Esophagus squamous epithelium (tissue), 5 donors: Measurements from ENCODE around the gene GALNS. TPM values are rescaled to one million over a fixed set of nuclear protein-coding genes. Genes with fewer than 3 reads are reported as not detected.

Source experiments
- DNase-seq: peaks from one replicate; lab custom pipeline; 2025; lab: John Stamatoyannopoulos, UW
- H3K27ac ChIP-seq, 4 donors: fragments of 200-600 bp; sonication (generic); one replicate each; pipeline ENCODE4 v1.5.1; 2016 to 2019; ENCODE audit warnings: mild to moderate bottlenecking in 1 of 4
- H3K27me3 ChIP-seq, 4 donors: fragments of 200-600 bp; sonication (generic); 1 replicate in 3 of 4; 2 replicates in 1 of 4; pipeline versions ENCODE4 v1.5.1 to v1.6.0; 2017 to 2021; ENCODE audit warnings: antibody characterized with exemption in 1 of 4
- H3K36me3 ChIP-seq, 3 donors: fragments of 200-600 bp; sonication (generic); one replicate each; pipeline ENCODE4 v1.5.1; 2016 to 2019
- H3K4me1 ChIP-seq, 3 donors: fragments of 200-600 bp; sonication (generic); one replicate each; pipeline ENCODE4 v1.5.1; 2017 to 2019
- H3K4me3 ChIP-seq, 4 donors: fragments of 200-600 bp; sonication (generic); 1 replicate in 3 of 4; 2 replicates in 1 of 4; pipeline ENCODE4 v1.5.1; 2016 to 2019; ENCODE audit warnings: mild to moderate bottlenecking in 2 of 4, moderate library complexity in 1 of 4
- H3K9me3 ChIP-seq, 3 donors: fragments of 200-600 bp; sonication (generic); one replicate each; pipeline ENCODE4 v1.5.1; 2016 to 2019
- POLR2A ChIP-seq, 4 donors: fragments of 450-650 bp; IDR thresholded peaks; one replicate each; pipeline ENCODE4 v1.6.1; 2017; ENCODE audit warnings: antibody characterized with exemption in 4 of 4, mild to moderate bottlenecking in 4 of 4, moderate library complexity in 3 of 4
- WGBS, 2 donors: methylation state at CpG; one replicate each; pipeline ENCODE4 v1.1.5; 2018; 5-methylcytosine and 5-hydroxymethylcytosine counted together
- intact Hi-C: fragments of 100-400 bp; cut with DNase I; formaldehyde crosslinking; loops from one replicate; pipeline ENCODE4 v1.15.0; 2022
- total RNA-seq, 4 donors: library from RNA; depleted of rRNA; stranded (reverse); fragments of >200 nt; gene quantifications; one replicate each; pipeline ENCODE4 v1.1.0, GENCODE V29; 2016
- TF ChIP-seq, protein P1 (sequence below), 6 experiments: fragments of 450-650 bp in 4 of 6; fragments of 200-600 bp in 2 of 6; sonication (generic) in 2 of 6; IDR thresholded peaks; one replicate each; pipeline ENCODE4 v1.5.1; 2016 to 2019; ENCODE audit warnings: antibody characterized with exemption in 6 of 6, mild to moderate bottlenecking in 4 of 6, moderate library complexity in 4 of 6
- donor health status: DM: yes; HTN: yes; CAD: no.

The GALNS gene
- total RNA-seq, 4 donors from 2014 or later = 9.5 to 24.2 (median 20.5) TPM

DNA sequence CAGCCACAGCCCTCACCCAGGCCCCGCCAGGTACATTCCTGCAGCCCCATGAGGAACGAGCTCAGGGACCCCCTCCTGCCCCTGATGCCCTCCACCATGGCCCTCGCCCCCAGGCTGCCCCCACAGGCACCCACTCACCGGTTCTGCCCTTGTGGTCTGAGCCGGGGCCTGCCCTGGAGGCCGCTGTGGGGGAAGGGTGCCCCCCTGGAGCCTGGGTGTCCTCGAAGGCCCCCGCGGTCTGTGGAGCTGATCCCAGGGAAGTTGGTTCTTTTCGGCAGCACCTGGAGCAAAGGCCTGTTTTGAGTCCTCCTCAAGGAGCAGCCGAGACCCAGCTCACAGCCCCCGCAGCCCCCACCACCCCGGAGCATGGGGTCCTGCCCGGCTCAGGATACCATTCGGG is 7.4 kb upstream of the GALNS start:
- no CpG with 5 or more reads among the region's 15 CpGs for WGBS, 2 donors
- H3K4me3 ChIP-seq = no peak overlapping the region
- H3K27ac ChIP-seq = no peak overlapping the region
- intact Hi-C loops = no loop called here
- H3K9me3 ChIP-seq = no peaks in the 10 kb centered on the region
- DNase-seq = no peak
- no peak for TF ChIP-seq POLR2A (IDR thresholded peaks at IDR 0.05)
- TF ChIP-seq, protein P1, sequence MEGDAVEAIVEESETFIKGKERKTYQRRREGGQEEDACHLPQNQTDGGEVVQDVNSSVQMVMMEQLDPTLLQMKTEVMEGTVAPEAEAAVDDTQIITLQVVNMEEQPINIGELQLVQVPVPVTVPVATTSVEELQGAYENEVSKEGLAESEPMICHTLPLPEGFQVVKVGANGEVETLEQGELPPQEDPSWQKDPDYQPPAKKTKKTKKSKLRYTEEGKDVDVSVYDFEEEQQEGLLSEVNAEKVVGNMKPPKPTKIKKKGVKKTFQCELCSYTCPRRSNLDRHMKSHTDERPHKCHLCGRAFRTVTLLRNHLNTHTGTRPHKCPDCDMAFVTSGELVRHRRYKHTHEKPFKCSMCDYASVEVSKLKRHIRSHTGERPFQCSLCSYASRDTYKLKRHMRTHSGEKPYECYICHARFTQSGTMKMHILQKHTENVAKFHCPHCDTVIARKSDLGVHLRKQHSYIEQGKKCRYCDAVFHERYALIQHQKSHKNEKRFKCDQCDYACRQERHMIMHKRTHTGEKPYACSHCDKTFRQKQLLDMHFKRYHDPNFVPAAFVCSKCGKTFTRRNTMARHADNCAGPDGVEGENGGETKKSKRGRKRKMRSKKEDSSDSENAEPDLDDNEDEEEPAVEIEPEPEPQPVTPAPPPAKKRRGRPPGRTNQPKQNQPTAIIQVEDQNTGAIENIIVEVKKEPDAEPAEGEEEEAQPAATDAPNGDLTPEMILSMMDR (IDR thresholded peaks at IDR 0.05) = no peak
- peaks cover 0 to 23% (median 0%) of the 10 kb centered on the region in 4 donors for H3K27me3 ChIP-seq
- H3K36me3 ChIP-seq = peaks cover 9 to 43% (median 28%) of the 10 kb centered on the region in 3 donors
- H3K4me1 ChIP-seq = no peaks in the 10 kb centered on the region

DNA sequence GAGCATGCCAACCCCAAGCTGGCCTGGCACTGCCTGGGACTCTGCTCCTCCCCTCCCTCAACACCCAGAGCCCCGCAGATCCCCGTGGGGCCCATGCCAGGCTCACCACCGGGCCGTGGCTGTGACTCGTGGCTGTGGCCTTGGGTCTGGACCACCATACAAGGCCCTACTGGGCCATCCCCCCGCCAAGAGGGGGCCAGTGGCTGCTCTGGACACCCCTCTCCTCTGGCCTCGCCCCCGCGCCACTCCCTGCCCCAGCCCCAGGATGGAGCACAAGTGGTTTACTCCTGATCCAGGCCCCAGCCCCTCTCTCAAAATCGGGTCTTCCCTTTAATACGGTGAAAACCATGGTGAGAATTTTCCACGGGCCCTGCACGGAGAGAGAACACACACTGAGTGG is 6.7 kb upstream of the GALNS start:
- intact Hi-C loops = no loop called here
- whole genome bisulfite sequencing, 2 donors = 60 to 66% methylated on average over 4 to 6 of the region's 13 CpGs

DNA sequence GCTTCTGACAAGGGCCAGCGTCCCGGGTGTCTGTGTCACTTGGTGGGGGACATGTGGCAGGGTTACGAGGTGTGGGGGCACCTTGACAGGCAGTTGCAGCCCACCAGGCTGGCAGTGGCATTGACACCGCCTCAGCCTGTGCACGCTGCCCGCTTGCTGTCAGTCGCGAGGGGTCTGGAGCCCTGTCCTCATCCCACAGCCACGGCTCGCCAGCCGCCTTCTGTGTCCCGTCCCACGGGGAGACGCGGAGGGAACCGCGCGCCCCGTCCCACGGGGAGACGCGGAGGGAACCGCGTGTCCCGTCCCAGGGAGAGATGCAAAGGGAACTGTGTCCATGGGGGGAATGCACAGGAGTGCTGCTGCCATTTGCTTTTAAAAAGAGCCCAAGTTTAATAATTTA is 6.2 kb upstream of the GALNS start:
- intact Hi-C loops = no loop called here
- H3K27me3 ChIP-seq = peaks cover 0 to 14% (median 0%) of the 10 kb centered on the region in 4 donors
- no peak for TF ChIP-seq POLR2A (IDR thresholded peaks at IDR 0.05)
- TF ChIP-seq, protein P1 (IDR thresholded peaks at IDR 0.05) = no peak
- H3K27ac ChIP-seq = no peak overlapping the region
- H3K4me1 ChIP-seq = peaks cover 4 to 11% (median 6%) of the 10 kb centered on the region in 3 donors
- whole genome bisulfite sequencing, 2 donors = 80% methylated on average over 1 of the region's 25 CpGs; no CpG with 5 or more reads in 1 of the 2 donors
- peaks cover 9 to 48% (median 28%) of the 10 kb centered on the region in 3 donors for H3K36me3 ChIP-seq
- DNase-seq = no peak
- no peaks in the 10 kb centered on the region for H3K9me3 ChIP-seq
- no peak overlapping the region for H3K4me3 ChIP-seq

More for the DNA sequence above, 6.7 kb upstream of the GALNS start:
- Histone ChIP-seq H3K9me3 (no peaks in the 10 kb centered on the region), H3K4me3 (no peak overlapping the region), H3K27ac (no peak overlapping the region), H3K4me1 (peaks cover 0 to 7% (median 1%) of the 10 kb centered on the region in 3 donors), H3K36me3 (peaks cover 9 to 48% (median 28%) of the 10 kb centered on the region in 3 donors), H3K27me3 (peaks cover 0 to 17% (median 0%) of the 10 kb centered on the region in 4 donors)
- DNase-seq = no peak
- TF ChIP-seq POLR2A (IDR thresholded peaks at IDR 0.05) = no peak
- TF ChIP-seq, protein P1 (IDR thresholded peaks at IDR 0.05) = no peak

GRCh38 chr16:88861359-88861758 is 4.6 kb upstream of the GALNS start:
- no peak for TF ChIP-seq POLR2A (IDR thresholded peaks at IDR 0.05)
- H3K36me3 ChIP-seq = peaks cover 9 to 48% (median 28%) of the 10 kb centered on the region in 3 donors
- DNase-seq = no peak
- intact Hi-C loops = no loop called here
- peaks cover 0 to 5% (median 0%) of the 10 kb centered on the region in 4 donors for H3K27me3 ChIP-seq
- peaks cover 9 to 20% (median 9%) of the 10 kb centered on the region in 3 donors for H3K4me1 ChIP-seq
- 93% methylated on average over 5 of the region's 19 CpGs; no CpG with 5 or more reads in 1 of the 2 donors for WGBS, 2 donors
- no peak overlapping the region for H3K27ac ChIP-seq
- H3K9me3 ChIP-seq = no peaks in the 10 kb centered on the region
- H3K4me3 ChIP-seq = no peak overlapping the region

- Histone ChIP-seq H3K27ac (no peak overlapping the region), H3K36me3 (peaks cover 9 to 51% (median 28%) of the 10 kb centered on the region in 3 donors), H3K4me1 (peaks cover 16 to 38% (median 21%) of the 10 kb centered on the region in 3 donors), H3K4me3 (no peak overlapping the region), H3K27me3 (no peaks in the 10 kb centered on the region), H3K9me3 (no peaks in the 10 kb centered on the region)
- TF ChIP-seq, protein P1 (IDR thresholded peaks at IDR 0.05) = no peak
- TF ChIP-seq POLR2A (IDR thresholded peaks at IDR 0.05) = no peak
- intact Hi-C loops = loop anchor here (5.0 kb wide), 1 partner anchor 47 kb away; the partner anchor contains the start of gene APRT
- no peak for DNase-seq
- WGBS, 2 donors = 86 to 88% methylated on average over 16 to 20 of the region's 20 CpGs
These were observed 2.8 kb upstream of the GALNS start for GRCh38 chr16:88859381-88860091.
